Right lobe of liver (tissue), 4 donors: ENCODE data around the gene SLC24A3.

ENCODE experiments used
- CTCF ChIP-seq, 4 donors: fragments of 200-600 bp in 3 of 4; fragments of 450-650 bp in 1 of 4; IDR thresholded peaks; one replicate each; pipeline versions ENCODE4 v1.5.1 to v1.8.0; 2016 to 2022; ENCODE audit warnings: antibody characterized with exemption in 4 of 4, mild to moderate bottlenecking in 2 of 4
- POLR2A ChIP-seq: fragments of 450-650 bp; IDR thresholded peaks from one replicate; pipeline ENCODE4 v1.6.1; 2017; ENCODE audit warnings: antibody characterized with exemption, mild to moderate bottlenecking
- donor health status: DM: no; HTN: no; CAD: no.
- donor health status: DM: no; HTN: no; CAD: no.
- donor health status: DM: no; HTN: yes; CAD: no.

GRCh38 chr20:19407196-19407595 is 194.8 kb downstream of the SLC24A3 start:
- TF ChIP-seq CTCF (IDR thresholded peaks at IDR 0.05): no peak
- TF ChIP-seq POLR2A: no peak
